Frontal cortex (tissue), 4 donors: ENCODE data around the gene VWCE. TPM values are rescaled to one million over a fixed set of nuclear protein-coding genes. Genes with fewer than 3 reads are reported as not detected.
A peak's percentile ranks its signal among the peaks of the same experiment; 100 is the strongest.

Experiments used
- DNase-seq, 2 donors: peaks; one replicate each; pipeline ENCODE4 v3.0.0; 2012; ENCODE audit warnings: low spot score in 2 of 2
- FAIRE-seq: peaks from 2 replicates; lab custom pipeline; 2012; peaks lifted over from hg19 to GRCh38; lab: Jason Lieb, UNC
- total RNA-seq: library from RNA; depleted of rRNA; stranded (reverse); fragments of >200 nt; gene quantifications from one replicate; pipeline ENCODE4 v1.2.3, GENCODE V29; 2014
- donor health status: control.
- donor health status: control.
- donor health status: control.

VWCE gene, protein sequence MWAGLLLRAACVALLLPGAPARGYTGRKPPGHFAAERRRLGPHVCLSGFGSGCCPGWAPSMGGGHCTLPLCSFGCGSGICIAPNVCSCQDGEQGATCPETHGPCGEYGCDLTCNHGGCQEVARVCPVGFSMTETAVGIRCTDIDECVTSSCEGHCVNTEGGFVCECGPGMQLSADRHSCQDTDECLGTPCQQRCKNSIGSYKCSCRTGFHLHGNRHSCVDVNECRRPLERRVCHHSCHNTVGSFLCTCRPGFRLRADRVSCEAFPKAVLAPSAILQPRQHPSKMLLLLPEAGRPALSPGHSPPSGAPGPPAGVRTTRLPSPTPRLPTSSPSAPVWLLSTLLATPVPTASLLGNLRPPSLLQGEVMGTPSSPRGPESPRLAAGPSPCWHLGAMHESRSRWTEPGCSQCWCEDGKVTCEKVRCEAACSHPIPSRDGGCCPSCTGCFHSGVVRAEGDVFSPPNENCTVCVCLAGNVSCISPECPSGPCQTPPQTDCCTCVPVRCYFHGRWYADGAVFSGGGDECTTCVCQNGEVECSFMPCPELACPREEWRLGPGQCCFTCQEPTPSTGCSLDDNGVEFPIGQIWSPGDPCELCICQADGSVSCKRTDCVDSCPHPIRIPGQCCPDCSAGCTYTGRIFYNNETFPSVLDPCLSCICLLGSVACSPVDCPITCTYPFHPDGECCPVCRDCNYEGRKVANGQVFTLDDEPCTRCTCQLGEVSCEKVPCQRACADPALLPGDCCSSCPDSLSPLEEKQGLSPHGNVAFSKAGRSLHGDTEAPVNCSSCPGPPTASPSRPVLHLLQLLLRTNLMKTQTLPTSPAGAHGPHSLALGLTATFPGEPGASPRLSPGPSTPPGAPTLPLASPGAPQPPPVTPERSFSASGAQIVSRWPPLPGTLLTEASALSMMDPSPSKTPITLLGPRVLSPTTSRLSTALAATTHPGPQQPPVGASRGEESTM
- total RNA-seq: 2.0 TPM

DNA sequence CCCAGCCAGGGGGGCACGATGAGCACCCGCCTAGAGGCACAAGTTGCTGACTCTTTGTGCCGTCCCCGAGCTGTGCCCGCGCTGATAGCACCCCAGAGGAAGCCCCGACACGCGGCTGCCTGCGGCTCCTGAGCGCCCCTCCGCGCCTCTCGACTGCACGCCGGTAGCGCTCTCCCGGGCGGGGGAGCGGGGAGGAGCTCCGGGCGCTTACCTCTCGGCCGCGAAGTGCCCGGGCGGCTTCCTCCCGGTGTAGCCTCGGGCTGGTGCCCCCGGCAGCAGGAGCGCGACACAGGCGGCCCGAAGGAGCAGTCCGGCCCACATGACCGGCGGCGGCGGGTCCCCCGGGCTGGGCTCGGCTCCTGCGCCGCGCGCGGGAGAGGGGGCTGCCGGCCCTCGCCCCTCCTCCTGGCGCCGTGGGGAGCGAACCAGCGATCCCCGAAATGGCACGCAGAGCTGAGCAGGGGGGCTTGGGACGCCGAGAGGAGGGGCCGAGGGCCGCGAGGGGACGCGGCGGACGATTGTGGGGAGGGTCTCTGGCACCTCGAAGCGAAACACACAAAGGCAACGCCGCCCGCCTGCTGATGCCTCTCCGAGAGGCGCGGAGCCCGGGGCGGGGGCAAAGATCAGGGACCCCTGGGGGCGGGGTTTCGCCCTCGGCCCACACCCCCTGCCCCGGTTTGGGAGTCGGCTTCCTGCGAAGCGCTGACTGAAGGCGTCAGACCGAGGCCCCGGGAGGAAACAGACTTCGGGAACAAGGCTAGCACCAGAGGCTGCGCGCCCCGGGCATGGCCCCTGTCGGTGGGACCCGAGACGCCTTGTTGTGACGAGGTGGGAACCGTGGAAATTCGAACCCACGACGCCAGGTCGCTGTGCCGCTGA lies at the start of gene VWCE:
VWCE (minus strand) TSS at position 600 of the 879 bp plus-strand sequence; CDS start at position 321, 279 bp downstream.
- DNase-seq: peak; percentile 74 to 78
- no peak for FAIRE-seq

DNA sequence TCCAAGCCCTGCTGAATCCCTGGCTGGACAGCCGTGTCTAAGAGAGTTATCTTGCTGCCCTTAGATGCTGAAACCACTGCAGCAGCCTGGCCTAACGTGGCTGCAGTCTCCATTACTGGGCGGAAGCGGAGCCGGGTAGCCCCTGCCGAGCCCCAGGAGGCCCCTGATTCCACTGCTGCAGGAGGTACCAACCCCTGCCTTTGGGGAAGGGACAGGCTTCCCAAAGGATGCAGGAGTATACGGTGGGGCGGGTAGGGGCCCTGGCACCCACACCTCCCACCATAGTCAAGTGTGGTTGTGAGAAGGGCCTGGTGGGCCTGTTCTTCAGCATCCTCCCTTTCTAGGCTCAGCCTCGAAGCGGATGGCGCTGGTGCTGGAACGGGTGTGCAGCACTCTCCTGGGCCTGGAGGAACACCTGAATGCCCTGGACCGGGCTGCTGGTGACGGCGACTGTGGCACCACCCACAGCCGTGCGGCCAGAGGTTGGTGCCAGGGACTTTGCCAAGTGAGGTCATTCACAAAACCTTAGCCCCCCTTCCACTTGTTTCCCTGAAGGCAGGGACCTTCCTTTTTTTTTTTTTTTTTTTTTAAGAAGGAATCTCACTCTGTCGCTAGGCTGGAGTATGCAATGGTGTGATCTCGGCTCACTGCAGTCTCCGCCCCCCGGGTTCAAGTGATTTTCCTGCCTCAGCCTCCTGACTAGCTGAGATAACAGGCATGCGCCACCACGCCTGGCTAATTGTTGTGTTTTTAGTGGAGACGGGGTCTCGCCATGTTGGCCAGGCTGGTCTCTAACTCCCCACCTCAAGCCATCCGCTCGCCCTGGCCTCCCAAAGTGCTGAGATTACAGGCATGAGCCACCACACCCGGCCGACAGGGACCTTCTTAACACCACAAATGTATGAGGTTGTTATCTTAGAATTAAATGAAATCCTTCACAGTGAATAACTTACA lies 49.0 kb upstream of the VWCE start:
- FAIRE-seq (no peak), DNase-seq (no peak)

DNA sequence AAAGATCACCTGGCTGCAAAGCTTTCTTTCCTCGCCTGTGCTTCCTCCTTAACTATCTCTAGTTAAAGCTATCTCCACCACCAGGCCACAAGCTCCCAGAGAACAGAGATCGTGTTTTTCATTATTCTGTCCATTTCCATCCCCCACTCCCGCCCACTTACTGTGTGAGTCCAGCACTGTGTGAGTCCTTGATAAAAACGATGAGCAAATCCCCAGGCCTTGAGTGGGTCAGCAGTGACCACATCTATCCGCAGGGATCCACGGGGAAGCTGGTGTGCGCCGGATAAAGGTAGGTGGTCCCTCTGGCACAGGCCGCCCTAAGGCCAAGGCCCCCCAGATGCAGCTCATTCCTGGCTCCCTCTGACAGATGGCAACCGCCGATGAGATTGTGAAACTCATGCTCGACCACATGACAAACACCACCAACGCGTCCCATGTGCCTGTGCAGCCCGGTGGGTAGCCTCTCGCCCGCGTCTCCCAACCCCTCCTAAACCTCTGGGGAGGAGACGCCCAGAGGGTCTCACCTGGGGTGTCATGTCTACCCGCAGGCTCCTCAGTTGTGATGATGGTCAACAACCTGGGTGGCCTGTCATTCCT lies 47.2 kb upstream of the VWCE start:
- DNase-seq (no peak), FAIRE-seq (no peak)

DNA sequence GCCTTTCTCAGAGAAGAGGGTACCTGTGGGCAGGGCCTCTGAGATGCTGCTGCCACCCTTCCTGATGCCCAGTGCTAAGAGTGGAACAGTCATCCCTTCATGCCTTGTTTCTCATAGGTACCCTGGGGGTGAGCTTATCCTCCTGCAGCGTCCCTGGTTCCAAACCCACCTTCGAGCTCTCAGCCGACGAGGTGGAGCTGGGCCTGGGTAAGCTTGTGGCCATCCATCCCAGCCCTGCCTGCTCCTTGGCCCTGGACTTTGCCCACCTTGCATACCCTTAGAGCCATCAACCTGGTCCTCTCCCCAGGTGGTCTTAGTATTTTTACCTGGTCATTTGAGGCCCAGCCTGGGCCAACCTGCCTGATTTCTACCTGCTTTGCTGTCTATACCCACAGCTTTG lies 46.6 kb upstream of the VWCE start:
- FAIRE-seq (no peak), DNase-seq (no peak)

DNA sequence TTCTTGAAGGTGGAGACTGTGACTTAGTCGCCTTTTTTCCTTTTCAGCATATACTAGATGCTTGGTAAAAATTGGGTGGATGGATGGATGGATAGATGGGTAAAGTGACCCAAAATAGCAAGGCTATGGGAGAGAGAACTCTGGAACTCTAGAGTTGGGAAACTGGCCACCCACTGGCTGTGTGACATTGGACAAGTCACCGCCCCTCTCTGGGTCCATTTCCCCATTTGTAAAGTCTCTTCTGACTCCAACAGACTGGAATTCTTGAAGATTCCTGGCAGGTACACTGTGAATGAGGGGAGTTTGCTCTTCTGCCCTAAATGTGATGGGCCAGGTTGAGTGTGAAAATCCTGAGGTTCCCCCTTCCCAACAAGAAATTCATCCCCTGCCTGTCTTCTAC lies 45.9 kb upstream of the VWCE start:
- no peak for DNase-seq
- no peak for FAIRE-seq

DNA sequence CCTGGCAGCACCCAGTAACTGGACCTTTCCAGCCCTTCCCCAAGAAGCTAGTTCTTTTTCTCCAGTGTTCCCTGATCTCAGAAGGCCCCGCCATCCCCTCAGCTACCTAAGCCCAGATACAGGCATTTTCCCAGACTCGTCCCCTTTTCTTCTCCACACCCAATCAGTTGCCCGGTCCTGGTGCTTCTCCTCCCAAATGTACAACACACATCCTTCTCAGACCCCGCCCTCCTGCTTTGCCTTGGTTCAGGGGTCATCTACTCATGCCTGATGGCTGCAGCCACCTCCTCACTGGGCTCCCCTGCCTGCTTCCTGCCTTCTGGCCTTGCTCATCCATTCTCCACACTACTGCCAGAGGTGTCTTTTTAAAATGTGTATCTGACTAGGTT lies 44.4 kb upstream of the VWCE start:
- no peak for FAIRE-seq
- DNase-seq: no peak

DNA sequence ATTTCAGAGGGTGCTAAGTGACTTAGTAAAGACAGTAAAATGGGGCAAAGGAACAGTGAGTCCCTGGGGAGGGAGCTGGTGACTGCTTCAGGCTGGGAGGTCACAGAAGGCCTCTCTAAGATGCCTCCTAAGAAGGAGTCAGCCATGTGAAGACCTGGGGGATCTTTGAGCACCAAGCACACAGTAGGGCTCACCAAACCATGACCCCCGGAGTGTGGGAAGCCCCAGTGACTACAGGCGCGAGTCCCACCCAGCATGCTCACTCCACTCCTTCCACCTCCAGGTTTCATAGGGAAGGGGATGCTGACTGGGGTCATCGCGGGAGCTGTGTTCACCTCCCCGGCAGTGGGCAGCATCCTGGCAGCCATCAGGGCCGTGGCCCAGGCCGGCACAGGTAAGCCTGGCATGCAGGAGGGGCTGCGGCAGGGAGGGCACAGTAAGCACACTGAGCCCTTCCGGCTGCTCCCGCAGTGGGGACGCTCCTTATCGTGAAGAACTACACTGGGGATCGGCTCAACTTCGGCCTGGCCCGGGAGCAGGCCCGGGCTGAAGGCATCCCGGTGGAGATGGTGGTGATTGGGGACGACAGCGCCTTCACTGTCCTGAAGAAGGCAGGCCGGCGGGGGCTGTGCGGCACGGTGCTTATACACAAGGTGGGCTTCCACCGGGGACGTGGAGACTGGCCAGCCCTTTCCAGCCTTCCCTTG lies 43.8 kb upstream of the VWCE start:
- FAIRE-seq (no peak), DNase-seq (no peak)

DNA sequence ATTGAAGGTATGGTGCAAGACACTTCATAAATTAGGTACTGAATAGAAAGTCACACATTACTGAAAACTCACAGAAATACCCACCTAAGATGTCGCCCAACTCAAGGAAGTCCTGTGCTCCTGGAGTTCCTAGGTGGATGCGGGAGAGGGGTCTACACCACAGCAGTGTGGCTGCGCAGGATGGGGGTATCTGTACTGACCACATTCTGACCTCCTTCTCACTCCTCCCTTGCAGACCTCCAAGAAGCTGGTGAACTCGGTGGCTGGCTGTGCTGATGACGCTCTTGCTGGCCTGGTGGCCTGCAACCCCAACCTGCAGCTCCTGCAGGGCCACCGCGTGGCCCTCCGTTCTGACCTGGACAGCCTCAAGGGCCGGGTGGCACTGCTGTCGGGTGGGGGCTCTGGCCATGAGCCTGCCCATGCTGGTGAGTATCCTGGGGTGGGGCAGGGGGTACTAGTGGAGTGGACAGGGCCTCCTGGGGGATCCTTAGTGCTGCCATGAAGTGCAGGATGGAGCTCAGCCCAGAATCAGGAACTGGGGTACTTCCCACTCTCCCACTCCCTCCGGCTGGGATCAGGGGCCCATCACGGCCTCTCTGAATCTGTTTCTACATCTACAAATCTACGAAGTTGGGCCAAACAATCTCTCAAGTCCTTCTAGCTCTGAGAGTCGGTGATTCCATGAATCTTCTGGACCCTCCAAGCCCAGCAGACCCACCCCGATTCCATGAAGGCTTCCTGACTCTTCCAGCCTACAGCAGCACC lies 42.8 kb upstream of the VWCE start:
- no peak for FAIRE-seq

DNA sequence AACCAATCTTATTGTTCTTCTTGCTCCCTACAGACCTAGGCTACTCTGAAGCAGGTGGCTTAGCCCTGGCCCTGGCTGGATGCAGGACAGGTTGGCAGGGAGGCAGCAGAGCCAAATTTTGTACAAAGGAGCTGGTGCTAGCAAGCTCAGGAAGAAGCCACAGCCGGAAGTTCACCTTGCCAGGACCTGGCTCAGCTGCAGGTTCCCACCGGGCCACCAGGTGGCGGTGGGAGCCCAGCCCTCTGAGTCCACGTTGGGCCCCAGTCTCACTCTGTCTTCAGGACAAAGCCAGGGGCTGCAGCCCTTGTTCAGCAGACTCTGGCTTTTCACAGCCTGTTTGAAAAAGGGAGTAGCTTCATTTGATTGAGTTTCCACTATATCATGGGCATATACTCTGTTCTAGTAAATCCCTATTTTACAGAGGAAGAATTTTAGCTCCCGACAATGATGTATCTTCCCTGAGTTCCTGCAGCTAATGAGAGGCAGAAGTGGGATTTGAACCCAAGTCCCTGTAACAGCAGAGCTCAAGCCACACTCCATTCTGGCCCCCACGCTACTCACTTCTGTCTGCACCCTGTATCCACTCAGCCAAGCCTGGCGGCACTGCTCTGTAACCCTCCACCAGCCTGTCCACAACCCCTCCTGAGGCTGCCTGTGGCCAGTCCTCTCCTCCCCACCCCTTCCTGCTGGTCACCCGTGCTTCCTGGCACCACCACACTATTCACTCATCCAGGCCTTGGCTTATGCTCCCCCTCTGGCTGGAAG lies 41.2 kb upstream of the VWCE start:
- no peak for FAIRE-seq
- DNase-seq: peak; percentile 62 to 84

More for the DNA sequence above, 42.8 kb upstream of the VWCE start:
- DNase-seq: no peak

DNA sequence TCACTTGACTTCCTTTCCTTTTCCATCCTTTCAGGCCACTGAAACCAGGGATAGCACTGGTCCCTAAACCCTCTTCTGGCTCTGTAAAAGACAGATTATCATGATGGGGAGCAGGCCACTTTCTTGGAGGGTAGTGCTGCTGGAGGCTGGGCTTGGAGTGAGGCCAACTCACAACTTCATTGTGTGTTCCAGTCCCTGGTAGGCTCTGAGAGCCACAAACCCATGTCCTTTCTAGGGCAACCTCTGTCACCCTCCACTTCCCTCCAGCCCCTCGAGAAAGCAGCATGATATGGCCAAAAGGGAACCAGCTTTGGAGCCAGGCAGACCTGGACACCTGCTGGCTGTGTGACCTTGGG lies 40.2 kb upstream of the VWCE start:
- FAIRE-seq (no peak), DNase-seq (no peak)

DNA sequence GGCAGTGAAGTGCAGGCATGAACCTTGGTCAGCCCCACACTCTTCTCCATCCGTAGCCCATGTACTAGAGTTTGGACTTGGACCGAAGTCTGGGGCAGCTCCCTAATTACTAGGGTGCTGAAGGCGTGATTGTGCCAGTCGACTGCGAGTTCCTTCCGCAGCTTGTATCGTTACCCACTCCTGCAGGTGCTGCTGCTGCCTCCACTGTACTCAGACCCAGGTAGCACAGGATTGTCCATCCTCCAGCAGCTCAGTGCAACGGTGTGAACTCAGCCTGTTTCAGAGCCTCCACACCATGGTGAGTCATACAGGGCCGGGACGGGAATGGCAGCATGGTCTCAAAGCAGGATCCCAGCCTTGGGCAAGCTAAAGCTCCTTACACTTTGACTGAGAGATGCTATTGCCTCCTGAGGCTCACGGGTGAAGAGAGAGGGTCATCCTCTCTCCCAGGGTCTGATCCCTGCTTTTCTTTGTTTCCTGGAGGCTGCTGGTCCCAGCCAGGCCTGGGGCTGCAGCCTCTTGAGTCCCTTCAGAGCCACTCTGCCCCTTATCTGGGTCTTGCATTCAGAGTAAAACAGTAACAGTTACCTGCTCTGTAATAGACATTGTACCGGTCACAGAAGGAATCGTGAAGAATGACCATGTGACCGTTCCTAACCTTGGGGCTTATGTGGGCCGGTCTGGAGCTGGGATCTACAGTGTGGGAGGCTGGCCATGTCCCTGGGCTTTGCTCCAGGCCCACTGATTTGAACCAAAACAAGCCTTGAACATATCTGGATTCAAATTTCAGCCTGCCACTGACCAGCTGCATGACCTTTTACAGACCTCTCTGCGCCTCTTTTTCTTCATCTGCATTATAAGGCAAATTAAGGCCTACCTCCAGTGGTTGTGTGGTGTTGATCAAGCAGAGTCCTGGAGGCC lies 39.6 kb upstream of the VWCE start:
- DNase-seq: no peak

DNA sequence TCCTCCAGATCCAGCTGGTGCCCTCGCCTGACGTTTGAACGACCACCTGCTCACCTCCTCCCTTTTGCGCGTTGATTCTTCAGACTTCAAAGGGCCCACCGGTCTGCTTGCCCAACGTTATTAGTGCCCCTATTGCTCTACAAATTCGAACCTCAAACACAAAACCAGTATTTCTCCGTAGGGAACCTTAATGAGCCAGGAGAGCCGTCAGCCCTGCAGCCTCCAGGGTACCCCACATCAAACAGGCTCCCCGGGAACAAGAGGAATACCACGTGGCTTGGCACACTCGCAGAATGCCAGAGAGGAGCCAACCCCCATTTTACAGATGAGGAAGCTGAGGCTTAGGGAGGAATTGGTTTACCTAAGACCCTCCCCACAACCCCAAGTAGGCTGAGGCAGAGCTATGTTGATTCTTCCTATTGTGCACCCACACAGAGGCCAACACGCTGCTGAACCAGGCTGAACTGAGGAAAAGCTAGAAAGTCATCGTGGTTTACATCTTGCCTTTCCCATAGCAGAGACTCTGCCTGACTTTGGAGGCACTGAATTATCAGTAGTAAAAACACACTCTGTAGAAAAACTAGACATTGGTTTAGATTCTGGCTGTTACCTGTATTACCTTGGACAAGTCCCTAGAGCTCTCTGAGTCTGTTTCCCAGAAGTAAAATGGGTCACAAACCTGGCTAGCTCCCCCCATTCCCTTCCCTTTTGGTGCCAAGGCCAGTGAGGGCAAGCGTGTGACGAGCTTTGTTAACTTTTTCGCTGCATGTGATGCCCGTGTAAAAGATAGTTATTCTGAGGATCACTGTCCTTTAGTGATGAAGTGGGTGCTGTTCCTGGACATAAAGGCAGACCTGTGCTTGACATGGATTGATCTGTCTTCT lies 38.7 kb upstream of the VWCE start:
- no peak for DNase-seq
- no peak for FAIRE-seq

More for the DNA sequence above, 39.6 kb upstream of the VWCE start:
- no peak for FAIRE-seq

DNA sequence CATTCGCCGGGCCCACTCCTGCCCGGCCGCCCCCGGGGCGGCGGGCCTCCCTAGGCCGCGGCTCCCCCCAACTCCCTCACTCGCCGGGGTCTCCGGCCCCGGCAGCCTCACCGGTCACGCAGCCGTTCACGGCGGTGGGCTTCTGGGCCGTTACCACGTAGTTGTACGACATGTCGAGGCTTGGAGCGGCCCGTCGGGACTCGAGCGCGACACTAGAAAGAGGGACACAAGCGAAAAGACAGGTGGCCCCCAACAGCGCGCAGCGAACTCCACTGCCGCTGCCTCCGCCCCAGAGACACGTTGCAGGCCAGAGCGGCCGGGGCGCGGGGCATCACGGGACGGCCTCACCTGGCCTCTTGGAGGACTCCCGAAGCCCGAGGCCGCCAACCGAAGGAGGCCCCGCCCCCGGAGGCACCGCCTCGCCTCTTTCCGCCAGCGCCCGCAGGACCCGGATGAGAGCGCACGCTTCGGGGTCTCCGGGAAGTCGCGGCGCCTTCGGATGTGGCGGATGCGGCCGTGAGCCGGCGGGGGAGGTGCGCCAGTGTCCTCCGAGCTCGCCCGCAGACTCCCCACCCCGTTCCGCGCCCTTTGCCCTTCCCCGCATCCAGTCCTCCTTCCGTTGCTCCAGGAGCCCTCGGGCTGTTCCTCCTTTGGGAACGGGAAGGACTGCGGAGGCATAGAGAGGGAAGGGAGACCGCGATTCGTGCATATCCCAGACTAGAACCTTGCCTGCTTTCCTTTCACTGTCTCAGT lies 37.9 kb upstream of the VWCE start, which contains the start of the genes DDB1 and TKFC:
DDB1 (minus strand) TSS at position 309 of the 753 bp plus-strand sequence; CDS start at position 172, 137 bp downstream.
TKFC (plus strand) TSS at position 432 of the 753 bp plus-strand sequence. CDS start 1,501 bp downstream, outside the sequence.
- DNase-seq: peak; percentile 98
- no peak for FAIRE-seq
